Measurements from ENCODE around the gene KDM5A.
A peak's percentile ranks its signal among the peaks of the same experiment; 100 is the strongest.
"Not testable (repeated sequence)": the region's sequence is repeated elsewhere in the genome, so short reads cannot be mapped to it uniquely, and the experiment has no call there.

KDM5A gene

DNA sequence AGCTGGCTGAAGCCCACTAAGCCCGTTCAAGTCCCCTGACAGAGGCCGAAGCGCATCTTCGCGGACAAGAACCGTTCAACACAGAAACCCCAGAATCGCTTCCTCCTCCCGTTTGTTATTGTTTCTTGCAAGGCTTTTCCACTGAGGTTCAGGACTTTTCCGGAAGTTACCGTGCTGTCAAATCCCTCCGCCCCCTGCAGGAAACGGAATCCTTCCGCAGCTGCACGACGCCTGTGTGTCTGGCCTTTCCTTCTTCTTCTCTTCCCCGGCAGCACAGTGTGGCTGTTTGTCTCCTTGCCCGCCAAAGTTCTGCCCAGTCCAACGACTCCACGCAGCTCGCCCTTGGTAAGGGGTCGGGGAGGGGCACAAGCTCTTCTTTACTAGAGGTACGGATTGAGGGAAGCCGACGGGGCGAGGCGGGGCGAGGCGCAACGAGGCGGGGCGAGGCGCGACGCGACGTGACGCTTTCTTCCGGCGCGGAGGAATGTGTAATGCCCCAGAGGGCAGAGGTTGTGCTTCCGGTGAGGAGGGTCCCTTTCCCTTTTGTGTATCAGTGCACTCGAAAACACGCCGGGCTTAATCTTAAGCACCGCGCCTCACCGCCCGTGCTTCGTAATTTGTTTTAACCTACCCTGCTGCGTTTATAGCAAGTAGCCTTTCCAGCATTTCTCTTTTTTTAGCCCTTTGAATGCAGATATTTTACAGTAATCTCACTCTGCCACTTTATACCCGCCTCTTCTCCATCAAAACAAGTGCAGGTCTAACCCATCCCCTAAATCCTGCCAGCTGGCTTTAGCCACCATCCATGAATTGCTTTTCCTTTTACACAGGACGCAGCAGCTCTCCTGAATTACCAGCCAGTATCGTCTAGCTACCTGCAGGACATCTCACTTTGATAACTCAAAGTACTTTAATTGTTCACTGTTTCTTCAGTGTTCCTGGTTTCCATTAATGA lies at the start of gene KDM5A:
TSS of gene KDM5A (minus strand) at position 179 of the 955 bp plus-strand sequence. CDS start 229 bp downstream, outside the sequence.
- DNase-seq (ENCODE audit: low read depth) = peak; percentile 86

DNA sequence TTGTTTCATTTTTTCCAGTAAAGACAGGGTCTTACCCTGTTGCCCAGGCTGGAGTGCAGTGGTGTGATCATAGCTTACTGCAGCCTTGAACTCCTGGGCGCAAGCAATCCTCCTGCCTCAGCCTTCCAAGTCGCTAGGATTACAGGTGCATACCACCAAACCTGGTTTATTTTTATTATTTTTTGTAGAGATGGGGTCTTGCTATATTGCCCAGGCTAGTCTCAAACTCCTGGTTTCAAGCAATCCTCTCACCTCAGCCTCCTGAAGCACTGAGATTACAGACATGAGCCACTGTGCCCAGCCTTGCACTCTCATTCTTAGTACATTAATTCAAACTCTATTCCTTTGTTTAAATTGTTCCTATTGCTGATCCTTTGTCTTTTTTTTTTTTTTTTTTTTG lies 46.6 kb upstream of the KDM5A start:
- DNase-seq (ENCODE audit: low read depth) = not testable (repeated sequence)

GRCh38 chr12:422526-422925 lies 33.4 kb upstream of the KDM5A start:
- DNase-seq (ENCODE audit: low read depth) = no peak

DNA sequence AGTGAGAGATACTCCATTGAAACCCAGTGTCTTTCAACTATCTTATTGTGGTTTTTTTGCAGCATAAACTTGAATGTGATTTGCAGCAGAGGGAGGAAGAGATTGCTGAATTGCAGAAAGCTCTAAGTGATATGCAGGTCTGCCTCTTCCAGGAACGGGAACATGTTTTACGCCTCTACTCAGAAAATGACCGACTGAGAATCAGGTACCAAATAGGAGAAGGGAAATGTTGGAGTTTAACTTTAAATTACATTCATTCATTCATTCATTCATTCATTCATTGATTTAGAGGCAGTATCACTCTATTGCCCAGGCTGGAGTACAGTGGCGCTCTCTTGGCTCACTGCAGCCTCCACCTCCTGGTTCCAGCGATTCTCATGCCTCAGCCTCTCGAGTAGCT lies 29.3 kb upstream of the KDM5A start:
- no peak for DNase-seq (ENCODE audit: low read depth)

DNA sequence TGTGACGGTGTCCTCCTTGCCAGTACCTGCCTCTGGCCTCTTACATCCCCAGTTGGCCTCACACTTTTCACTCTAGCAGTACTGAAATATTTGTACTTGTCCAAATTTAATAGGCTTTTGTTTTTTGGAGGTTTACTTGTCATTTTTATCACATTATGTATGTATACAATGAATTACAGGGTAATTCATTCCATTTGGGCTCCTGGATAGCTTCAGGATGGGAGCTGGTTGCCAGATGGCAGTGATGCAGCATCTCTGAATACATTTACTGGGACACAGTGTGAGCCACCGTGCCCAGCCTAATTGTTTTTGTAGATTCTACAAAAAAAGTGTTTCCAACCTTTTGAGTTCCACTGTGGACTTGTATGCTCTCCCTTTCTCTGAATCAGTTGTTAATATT lies 25.7 kb upstream of the KDM5A start:
- no peak for DNase-seq (ENCODE audit: low read depth)

- no peak for DNase-seq (ENCODE audit: low read depth)
Observed at GRCh38 chr12:402029-402389, 12.9 kb upstream of the KDM5A start.

- peak; percentile 87 for DNase-seq (ENCODE audit: low read depth)
Observed at GRCh38 chr12:401235-402028, 12.3 kb upstream of the KDM5A start, which contains the start of gene CCDC77. CCDC77 (plus strand) TSS chr12:401644; CDS start chr12:409384, 7,740 bp downstream.

- no peak for DNase-seq (ENCODE audit: low read depth)
Observed at GRCh38 chr12:400828-401227, 11.7 kb upstream of the KDM5A start.

GRCh38 chr12:388541-389141 lies 479 bp downstream of the KDM5A start:
- DNase-seq (ENCODE audit: low read depth) = peak; percentile 38

DNA sequence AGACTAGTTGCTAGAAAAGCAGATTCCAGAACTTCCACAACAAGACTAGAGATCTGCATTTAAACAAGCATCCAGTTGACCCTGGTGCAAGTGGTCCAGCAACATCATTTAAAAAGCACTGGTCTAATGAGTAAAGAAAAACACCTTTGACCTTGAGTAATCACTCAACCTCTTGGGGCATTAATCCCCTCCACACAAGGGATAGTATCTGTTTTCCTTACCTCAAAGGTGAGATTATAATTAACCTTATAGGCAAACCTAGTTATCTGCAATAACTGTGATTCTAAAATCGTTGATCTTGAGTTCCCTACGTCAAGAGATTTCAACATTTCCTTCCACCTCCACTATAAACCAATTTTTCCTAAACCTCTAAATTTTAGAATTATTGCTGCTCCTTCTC lies 1.1 kb downstream of the KDM5A start:
- no peak for DNase-seq (ENCODE audit: low read depth)

DNA sequence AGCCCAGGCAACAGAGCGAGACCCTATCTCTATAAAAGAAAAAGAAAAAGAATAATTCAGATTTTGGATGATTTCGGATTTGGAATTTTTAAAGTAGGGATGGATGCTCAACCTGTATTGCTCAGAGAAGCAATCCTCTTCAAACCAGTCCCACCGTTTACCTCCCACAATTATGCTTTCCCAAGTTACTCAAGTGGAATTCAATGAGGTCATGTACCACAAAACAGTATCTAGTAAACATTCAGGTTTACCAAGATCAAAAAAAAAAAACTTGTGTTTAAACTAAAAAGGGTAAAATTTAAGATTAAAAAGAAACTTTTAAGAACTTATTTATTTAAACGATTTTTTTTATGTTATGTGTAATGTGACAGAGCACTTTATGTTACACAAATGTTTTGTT lies 2.5 kb downstream of the KDM5A start:
- DNase-seq (ENCODE audit: low read depth) = no peak

DNA sequence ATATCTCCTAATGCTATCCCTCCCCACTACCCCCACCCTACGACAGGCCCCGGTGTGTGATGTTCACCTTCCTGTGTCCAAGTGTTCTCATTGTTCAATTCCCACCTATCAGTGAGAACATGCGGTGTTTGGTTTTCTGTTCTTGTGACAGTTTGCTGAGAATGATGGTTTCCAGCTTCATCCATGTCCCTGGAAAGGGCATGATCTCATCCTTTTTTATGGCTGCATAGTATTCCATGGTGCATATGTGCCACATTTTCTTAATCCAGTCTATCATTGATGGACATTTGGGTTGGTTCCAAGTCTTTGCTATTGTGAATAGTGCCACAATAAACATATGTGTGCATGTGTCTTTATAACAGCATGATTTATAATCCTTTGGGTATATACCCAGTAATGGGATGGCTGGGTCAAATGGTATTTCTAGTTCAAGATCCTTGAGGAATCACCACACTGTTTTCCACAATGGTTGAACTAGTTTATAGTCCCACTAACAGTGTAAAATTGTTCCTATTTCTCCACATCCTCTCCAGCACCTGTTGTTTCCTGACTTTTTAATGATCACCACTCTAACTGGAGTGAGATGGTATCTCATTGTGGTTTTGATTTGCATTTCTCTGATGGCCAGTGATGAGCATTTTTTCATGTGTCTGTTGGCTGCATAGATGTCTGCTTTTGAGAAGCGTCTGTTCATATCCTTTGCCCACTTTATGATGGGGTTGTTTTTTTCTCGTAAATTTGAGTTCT lies 18.2 kb downstream of the KDM5A start:
- DNase-seq (ENCODE audit: low read depth) = not testable (repeated sequence)

DNA sequence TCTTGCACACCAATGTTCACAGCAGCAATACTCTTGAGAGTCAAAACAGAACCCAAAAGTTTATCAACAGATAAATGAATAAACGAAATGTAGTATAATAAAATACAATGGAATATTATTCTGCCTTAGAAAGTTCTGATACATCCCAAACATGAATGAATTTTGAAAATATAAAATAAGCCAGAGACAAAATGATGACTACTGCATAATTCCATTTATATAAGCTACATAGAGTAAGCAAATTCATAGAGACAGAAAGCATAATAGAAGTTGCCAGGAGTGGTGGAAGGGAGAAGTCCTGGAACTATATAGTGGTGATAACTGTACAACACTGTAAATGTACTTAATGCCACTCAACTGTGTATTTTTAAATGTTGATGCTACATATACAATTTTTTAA lies 21.1 kb downstream of the KDM5A start:
- no peak for DNase-seq (ENCODE audit: low read depth)

DNA sequence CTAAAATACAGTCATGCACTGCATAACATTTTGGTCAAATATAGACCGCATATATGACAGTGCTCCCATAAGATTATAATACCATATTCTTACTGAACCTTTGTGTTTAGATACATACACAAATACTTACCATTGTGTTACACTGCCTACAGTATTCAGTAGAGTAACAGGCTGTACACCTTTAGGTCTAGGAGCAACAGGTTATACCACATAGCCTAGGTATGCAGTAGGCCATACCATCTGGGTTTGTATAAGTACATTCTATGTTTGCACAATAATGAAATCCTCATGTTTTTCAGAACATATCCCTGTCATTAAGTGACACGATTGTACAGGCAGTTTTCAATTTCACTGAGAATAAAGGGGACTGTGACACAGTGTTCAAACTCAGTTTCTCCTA lies 22.3 kb downstream of the KDM5A start:
- DNase-seq (ENCODE audit: low read depth) = no peak

DNA sequence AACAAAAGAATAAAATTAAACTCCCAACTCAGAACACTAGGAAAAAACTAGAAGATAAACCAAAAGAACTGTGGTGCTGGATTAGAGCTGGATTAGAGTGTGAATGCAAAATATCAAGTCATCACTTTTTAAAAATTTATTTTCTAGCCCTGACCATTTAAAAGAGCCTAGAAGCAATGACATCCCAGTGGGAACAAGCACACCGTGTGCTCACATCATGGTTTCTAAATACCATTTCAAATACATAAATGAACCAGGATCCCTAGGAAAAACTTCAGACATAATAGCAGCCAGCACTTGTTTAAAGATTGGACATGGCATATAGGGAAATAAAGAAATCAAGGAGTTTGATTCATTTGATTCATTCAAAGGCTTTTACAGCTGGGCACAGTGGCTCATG lies 30.0 kb downstream of the KDM5A start:
- DNase-seq (ENCODE audit: low read depth) = no peak

DNA sequence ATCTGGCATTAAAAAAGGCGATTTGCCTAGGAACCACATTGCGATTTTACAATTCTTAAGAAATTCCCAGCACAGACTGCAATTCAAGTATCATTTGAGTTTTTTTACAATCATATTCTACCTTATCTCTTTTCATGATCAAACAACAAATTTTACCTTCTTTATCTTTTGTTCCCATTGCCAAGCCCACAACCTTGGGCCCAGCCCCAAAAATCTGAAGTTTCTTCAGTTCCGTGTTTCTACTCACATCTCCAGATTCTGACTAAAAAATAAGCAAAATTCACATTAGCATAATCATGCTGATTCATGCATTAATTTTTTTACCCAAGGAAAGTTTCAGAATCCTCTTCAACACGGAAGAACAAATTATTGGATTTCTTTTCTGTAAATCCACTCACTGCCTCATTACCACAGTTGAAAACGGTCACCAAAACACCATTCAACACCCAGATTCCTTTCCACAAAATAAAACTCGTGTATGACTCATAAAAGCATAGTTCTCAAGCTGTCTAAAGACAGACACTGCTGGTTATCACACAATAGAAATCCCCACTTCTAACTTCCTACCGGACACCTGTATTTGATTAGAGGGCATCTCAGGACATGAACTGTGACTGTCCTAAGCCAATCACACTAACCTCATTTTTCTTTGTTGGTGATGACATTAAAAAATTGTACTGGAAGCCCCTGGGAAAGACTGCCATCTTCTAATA lies 32.7 kb downstream of the KDM5A start:
- no peak for DNase-seq (ENCODE audit: low read depth)

- not testable (repeated sequence) for DNase-seq (ENCODE audit: low read depth)
Observed at GRCh38 chr12:351197-351596, 37.9 kb downstream of the KDM5A start.

GRCh38 chr12:349625-350024 lies 39.5 kb downstream of the KDM5A start:
- not testable (repeated sequence) for DNase-seq (ENCODE audit: low read depth)

DNA sequence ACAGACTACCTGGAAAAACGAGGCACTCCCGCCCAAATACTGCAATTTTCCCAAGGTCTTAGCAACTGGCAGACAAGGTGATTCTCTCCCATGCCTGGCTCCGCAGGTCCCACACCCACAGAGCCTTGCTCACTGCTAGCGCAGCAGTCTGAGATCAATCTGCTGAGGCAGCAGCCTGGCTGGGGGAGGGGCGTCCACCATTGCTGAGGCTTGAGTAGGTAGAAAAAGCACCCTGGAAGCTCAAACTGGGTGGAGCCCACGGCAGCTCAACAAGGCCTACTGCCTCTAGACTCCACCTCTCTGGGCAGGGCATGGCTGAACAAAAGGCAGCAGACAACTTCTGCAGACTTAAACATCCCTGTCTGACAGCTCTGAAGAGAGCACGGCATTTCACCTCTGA lies 46.1 kb downstream of the KDM5A start:
- DNase-seq (ENCODE audit: low read depth) = not testable (repeated sequence)

DNA sequence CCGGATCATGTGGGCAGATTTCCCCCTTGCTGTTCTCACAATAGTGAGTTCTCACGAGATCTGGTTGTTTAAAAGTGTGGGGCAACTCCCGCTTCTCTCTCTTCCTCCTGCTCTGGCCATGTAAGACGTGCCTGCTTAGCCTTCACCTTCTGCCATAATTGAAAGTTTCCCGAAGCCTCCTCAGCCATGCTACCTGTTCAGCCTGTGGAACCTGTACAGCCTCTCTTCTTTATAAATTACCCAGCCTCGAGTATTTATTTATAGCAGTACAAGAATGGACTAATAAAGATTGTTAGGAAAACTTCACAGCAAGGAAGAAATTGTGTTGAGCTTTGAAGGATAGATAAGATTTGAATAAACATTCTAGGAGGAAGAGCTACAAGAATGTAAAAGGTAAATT lies 52.1 kb downstream of the KDM5A start:
- DNase-seq (ENCODE audit: low read depth) = no peak

GRCh38 chr12:334125-334524 lies 55.0 kb downstream of the KDM5A start:
- DNase-seq (ENCODE audit: low read depth) = no peak
